Loucy (cell line): ENCODE results near the gene SH3RF2.
"Not testable (repeated sequence)": the region's sequence is repeated elsewhere in the genome, so short reads cannot be mapped to it uniquely, and the experiment has no call there.

ENCODE experiments used
- H2AFZ ChIP-seq: fragments of 200-600 bp; sonication (generic); 2 replicates; pipeline ENCODE4 v1.6.0; 2016; ENCODE audit warnings: antibody characterized with exemption, mild to moderate bottlenecking, low read length, moderate library complexity
- H3F3A ChIP-seq: fragments of 200-600 bp; 2 replicates; pipeline ENCODE4 v1.6.0; 2016; ENCODE audit warnings: antibody characterized with exemption, low read depth, mild to moderate bottlenecking
- H3K27me3 ChIP-seq: fragments of 200-600 bp; sonication (generic); 2 replicates; pipeline ENCODE4 v1.6.1; 2014; ENCODE audit warnings: low read length, mild to moderate bottlenecking; ENCODE audit not compliant: insufficient read depth, poor library complexity, severe bottlenecking
- H3K36me3 ChIP-seq: fragments of 200-600 bp; sonication (generic); 2 replicates; pipeline ENCODE4 v1.6.1; 2016; ENCODE audit warnings: low read length; ENCODE audit not compliant: insufficient read depth
- H3K4me1 ChIP-seq: fragments of 200-600 bp; sonication (generic); 2 replicates; pipeline ENCODE4 v1.5.1; 2014; ENCODE audit warnings: low read length, mild to moderate bottlenecking; ENCODE audit not compliant: insufficient read depth, poor library complexity, severe bottlenecking
- H3K4me2 ChIP-seq: fragments of 200-600 bp; sonication (generic); 2 replicates; pipeline ENCODE4 v1.6.0; 2014; ENCODE audit warnings: antibody characterized with exemption, low read length, low read depth, mild to moderate bottlenecking; ENCODE audit not compliant: poor library complexity, severe bottlenecking
- H3K4me3 ChIP-seq: fragments of 200-600 bp; sonication (generic); 2 replicates; pipeline ENCODE4 v1.5.1; 2014; ENCODE audit warnings: low read length, mild to moderate bottlenecking, mixed read lengths; ENCODE audit not compliant: poor library complexity, severe bottlenecking
- H3K79me2 ChIP-seq: fragments of 200-600 bp; sonication (generic); 2 replicates; pipeline ENCODE4 v1.6.1; 2014; ENCODE audit warnings: low read length; ENCODE audit not compliant: insufficient read depth
- H3K9ac ChIP-seq: fragments of 200-600 bp; sonication (generic); 2 replicates; pipeline ENCODE4 v1.6.0; 2014; ENCODE audit warnings: mild to moderate bottlenecking, low read depth, low read length, moderate library complexity; ENCODE audit not compliant: poor library complexity, severe bottlenecking
- H3K9me2 ChIP-seq: fragments of 200-600 bp; sonication (generic); replicated peaks from 2 replicates; pipeline ENCODE4 v1.6.1; 2016; ENCODE audit warnings: low read depth, low read length, mixed read lengths
- H3K9me3 ChIP-seq: fragments of 200-600 bp; sonication (generic); 2 replicates; pipeline ENCODE4 v1.6.1; 2014; ENCODE audit warnings: mild to moderate bottlenecking, antibody characterized with exemption, low read length, low read depth; ENCODE audit not compliant: insufficient read depth
- H4K20me1 ChIP-seq: fragments of 200-600 bp; sonication (generic); 2 replicates; pipeline ENCODE4 v1.6.0; 2014; ENCODE audit warnings: antibody characterized with exemption, low read length, mild to moderate bottlenecking; ENCODE audit not compliant: insufficient read depth, poor library complexity, severe bottlenecking
- EZH2phosphoT487 ChIP-seq: fragments of 200-600 bp; IDR thresholded peaks from 2 replicates; pipeline ENCODE4 v1.6.1; 2018; ENCODE audit warnings: antibody characterized with exemption, mild to moderate bottlenecking, moderate library complexity, borderline replicate concordance
- TF ChIP-seq, protein P1 (sequence below): fragments of 200-600 bp; sonication (generic); conservative IDR thresholded peaks from 2 replicates; pipeline ENCODE4 v1.5.1; 2014; ENCODE audit warnings: mild to moderate bottlenecking, antibody characterized with exemption, low read length

The SH3RF2 gene

DNA sequence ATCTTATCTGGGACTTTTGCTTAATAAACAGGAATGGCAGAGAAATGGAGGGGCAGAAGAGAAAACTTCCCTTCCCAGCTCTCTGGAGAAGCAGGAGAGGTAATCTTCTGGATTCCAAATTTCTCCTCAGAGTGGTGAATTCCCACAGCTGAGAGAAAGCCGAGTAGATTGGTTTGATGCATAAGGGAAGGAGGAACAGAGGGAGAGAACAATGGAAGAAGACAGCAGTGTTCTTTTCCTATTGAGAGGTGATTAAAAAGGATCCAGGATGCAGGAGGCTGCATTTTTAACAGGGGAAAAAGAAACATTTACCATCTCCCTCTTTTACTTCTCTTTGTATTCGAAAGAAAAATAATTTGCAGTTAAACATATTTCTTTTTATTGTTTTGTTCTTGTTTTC lies 13.1 kb downstream of the SH3RF2 start:
- Histone ChIP-seq H3K27me3 (peaks cover 16% of the 10 kb centered on the region), H3K36me3 (no peaks in the 10 kb centered on the region), H3K4me3 (no peak overlapping the region), H3K9me3 (no peaks in the 10 kb centered on the region), H3K9ac (no peak overlapping the region), H3F3A (no peaks in the 10 kb centered on the region), H3K9me2 (no peaks in the 10 kb centered on the region), H3K4me2 (no peak overlapping the region), H2AFZ (no peak overlapping the region), H4K20me1 (no peaks in the 10 kb centered on the region), H3K4me1 (peaks cover 9% of the 10 kb centered on the region), H3K79me2 (no peaks in the 10 kb centered on the region)
- no peak for TF ChIP-seq EZH2phosphoT487
- TF ChIP-seq, protein P1, sequence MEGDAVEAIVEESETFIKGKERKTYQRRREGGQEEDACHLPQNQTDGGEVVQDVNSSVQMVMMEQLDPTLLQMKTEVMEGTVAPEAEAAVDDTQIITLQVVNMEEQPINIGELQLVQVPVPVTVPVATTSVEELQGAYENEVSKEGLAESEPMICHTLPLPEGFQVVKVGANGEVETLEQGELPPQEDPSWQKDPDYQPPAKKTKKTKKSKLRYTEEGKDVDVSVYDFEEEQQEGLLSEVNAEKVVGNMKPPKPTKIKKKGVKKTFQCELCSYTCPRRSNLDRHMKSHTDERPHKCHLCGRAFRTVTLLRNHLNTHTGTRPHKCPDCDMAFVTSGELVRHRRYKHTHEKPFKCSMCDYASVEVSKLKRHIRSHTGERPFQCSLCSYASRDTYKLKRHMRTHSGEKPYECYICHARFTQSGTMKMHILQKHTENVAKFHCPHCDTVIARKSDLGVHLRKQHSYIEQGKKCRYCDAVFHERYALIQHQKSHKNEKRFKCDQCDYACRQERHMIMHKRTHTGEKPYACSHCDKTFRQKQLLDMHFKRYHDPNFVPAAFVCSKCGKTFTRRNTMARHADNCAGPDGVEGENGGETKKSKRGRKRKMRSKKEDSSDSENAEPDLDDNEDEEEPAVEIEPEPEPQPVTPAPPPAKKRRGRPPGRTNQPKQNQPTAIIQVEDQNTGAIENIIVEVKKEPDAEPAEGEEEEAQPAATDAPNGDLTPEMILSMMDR = no peak

- no peaks in the 10 kb centered on the region for H3K9me2 ChIP-seq
- no peak overlapping the region for H3K9ac ChIP-seq
- no peak overlapping the region for H2AFZ ChIP-seq
- no peaks in the 10 kb centered on the region for H4K20me1 ChIP-seq
- H3K4me2 ChIP-seq = no peak overlapping the region
- no peaks in the 10 kb centered on the region for H3K9me3 ChIP-seq
- peaks cover 8% of the 10 kb centered on the region for H3K4me1 ChIP-seq
- no peaks in the 10 kb centered on the region for H3F3A ChIP-seq
- H3K79me2 ChIP-seq = no peaks in the 10 kb centered on the region
- no peaks in the 10 kb centered on the region for H3K36me3 ChIP-seq
- H3K27me3 ChIP-seq = peaks cover 16% of the 10 kb centered on the region
- no peak for TF ChIP-seq EZH2phosphoT487
- TF ChIP-seq, protein P1 = no peak
- no peak overlapping the region for H3K4me3 ChIP-seq
Observed at GRCh38 chr5:145951071-145951470, 14.7 kb downstream of the SH3RF2 start.

GRCh38 chr5:145953202-145953601 lies 16.8 kb downstream of the SH3RF2 start:
- Histone ChIP-seq H3K9me2 (no peaks in the 10 kb centered on the region), H4K20me1 (no peaks in the 10 kb centered on the region)

DNA sequence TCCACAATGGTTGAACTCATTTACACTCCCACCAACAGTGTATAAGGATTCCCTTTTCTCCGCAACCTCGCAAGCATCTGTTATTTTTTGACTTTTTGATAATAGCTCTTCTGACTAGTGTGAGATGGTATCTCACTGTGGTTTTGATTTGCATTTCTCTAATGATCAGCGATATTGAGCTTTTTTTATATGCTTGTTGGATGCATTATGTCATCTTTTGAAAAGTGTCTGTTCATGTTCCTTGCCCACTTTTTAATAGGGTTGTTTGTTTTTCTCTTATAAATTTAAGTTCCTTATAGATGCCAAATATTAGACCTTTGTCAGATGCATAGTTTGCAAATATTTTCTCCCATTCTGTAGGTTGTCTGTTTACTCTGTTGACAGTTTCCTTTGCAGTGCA lies 17.8 kb downstream of the SH3RF2 start:
- H3K9me3 ChIP-seq, H3K9ac ChIP-seq, H3K4me2 ChIP-seq, H3F3A ChIP-seq, H3K4me1 ChIP-seq, H3K36me3 ChIP-seq, H3K4me3 ChIP-seq, H4K20me1 ChIP-seq, H2AFZ ChIP-seq, H3K79me2 ChIP-seq, H3K9me2 ChIP-seq, H3K27me3 ChIP-seq: not testable (repeated sequence)

More at GRCh38 chr5:145953202-145953601, 16.8 kb downstream of the SH3RF2 start:
- H3K79me2 ChIP-seq = no peaks in the 10 kb centered on the region
- TF ChIP-seq, protein P1 = no peak
- no peak for TF ChIP-seq EZH2phosphoT487
- no peak overlapping the region for H3K9ac ChIP-seq
- H3K4me3 ChIP-seq = no peak overlapping the region
- no peak overlapping the region for H2AFZ ChIP-seq
- no peak overlapping the region for H3K4me2 ChIP-seq
- H3K27me3 ChIP-seq = peaks cover 16% of the 10 kb centered on the region
- no peaks in the 10 kb centered on the region for H3K9me3 ChIP-seq
- H3K36me3 ChIP-seq = no peaks in the 10 kb centered on the region
- H3K4me1 ChIP-seq = no peaks in the 10 kb centered on the region
- no peaks in the 10 kb centered on the region for H3F3A ChIP-seq
